IPS DF 4.7 (cell line): ENCODE data around the gene PARD6G.

ENCODE experiments used
- DNase-seq: peaks from one replicate; pipeline ENCODE4 v3.0.0-alpha.2; 2013; ENCODE audit warnings: low spot score; ENCODE audit errors: extremely low read depth

PARD6G gene

GRCh38 chr18:80213182-80213581 is 34.1 kb downstream of the PARD6G start:
- no peak for DNase-seq

GRCh38 chr18:80210312-80211083 is 36.8 kb downstream of the PARD6G start:
- no peak for DNase-seq

GRCh38 chr18:80208620-80209019 is 38.7 kb downstream of the PARD6G start:
- DNase-seq, result no peak

- no peak for DNase-seq
These were observed 42.0 kb downstream of the PARD6G start for GRCh38 chr18:80205294-80205693.

- DNase-seq, result no peak
These were observed 43.2 kb downstream of the PARD6G start for GRCh38 chr18:80204142-80204541.

GRCh38 chr18:80203249-80203648 is 44.1 kb downstream of the PARD6G start:
- no peak for DNase-seq

DNA sequence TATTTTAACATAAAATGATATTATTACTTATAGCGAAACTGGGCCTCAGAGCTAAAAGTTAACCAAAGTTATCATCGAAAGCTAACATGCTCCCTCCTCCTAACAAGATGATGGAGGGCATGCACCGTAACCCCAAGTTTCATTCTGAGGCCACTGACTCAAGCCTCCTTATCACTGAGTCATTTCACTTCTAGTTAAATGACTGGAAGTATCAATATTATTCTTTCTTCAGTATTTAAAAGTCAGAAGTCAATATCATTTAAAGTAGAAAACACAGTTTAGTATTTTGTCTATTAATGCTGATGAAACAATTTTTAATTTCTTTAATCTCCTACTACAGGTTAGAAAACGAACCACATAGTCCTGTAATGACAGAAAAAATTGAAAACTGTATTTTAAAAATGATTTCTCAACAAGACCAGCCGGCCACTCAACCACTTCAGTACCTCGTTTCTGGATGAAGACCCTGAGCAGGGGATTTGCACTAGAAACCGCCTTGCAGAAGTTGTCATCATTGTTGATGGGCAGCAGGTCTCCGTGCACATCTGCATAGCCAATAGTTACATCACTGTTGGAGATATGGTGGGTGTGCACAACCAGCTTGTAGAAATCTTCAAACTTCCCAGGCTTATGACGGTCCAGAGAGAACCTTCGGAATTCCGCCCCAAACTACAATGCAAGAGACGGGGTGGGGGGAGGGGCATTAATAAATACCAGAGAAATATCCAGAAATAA is 44.9 kb downstream of the PARD6G start:
- DNase-seq, result no peak

DNA sequence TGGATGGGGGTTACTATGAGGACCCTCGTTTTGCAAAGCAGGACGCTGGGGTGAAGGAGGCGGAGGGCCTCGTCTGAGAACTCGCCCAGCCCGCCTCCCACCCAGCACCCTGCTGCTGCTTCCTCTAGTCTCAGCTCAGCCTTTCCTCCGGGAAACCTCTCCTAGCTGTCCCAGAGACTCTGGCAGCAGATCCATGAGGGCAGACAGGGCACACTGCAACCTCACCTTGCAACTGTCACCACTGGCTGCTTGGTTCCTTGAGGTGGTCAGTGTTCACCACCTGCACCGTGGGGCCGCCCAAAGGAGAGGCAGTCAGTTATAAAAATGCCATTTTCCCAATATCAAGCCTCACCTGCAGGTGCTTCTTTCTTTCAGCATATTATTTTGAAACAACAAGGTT is 45.6 kb downstream of the PARD6G start:
- no peak for DNase-seq

DNA sequence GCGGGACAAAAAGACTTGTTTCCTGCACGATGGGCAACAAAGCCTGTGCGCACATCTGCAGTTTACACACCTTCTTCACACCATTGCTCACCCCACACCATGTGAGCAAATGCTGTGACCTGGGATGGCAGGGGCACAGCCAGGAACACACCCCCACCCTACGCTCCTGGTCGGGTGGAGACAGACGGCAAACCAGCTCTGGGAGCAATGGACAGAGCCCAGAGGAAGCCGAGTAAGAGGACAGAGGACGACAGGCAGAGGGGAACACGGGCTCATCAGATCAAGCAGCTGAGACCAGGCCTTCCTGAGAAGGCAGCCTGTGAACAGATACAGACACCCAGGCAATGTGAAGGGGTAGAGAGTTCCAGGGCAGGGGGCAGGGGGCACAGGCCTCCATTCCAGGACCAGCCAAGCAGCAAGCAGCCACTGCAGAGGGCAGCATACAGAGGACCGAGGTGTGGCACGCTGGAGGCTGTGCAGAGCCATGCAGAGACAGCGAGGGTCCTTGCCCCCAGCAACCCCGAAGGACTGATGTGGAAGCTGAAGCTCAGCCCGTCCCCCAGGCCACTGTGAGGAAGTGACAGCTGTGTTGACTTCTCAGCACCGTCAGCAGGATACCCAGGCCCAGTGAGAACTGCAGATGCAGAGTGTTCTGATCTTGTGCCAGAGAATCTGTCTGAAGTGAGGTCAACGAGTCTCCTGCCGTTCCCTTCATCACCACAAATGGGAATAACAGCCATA is 46.2 kb downstream of the PARD6G start:
- no peak for DNase-seq

DNA sequence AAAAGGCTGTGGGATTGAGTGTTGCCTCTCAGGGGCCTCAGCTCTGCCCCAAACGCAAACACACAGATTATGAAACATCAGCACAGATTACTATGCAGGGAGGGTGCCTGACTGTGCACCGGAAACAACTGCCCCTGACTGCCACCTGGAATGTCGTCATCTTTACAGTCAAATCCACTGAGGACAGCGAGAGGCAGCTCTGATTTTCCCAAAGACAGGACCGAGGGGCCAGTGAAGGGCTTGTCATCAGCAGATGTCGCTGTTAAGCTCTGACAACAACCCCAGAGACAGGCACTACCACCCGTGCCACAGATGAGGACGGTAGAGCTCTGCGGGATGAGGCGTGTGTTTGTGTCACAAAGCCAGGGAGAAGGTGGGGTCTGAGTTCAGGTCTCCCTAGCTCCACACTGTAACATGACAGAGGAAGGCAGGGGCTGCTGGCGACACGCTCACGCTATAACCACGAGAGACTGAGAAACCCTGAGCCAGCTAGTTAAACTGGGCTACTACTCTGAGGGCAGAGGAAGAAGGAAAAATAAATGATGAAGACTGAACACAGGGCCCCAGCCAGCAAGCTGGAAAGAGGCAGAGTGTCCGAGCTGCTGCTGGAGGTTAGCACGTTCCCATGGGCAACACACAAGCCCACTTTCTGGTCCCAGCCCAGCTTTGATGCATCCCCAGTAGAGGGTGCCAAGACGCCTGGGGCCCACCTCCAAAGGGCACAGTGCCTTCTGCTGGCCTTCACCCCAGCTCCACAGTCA is 47.0 kb downstream of the PARD6G start:
- no peak for DNase-seq

GRCh38 chr18:80198994-80199748 is 48.1 kb downstream of the PARD6G start:
- no peak for DNase-seq

DNA sequence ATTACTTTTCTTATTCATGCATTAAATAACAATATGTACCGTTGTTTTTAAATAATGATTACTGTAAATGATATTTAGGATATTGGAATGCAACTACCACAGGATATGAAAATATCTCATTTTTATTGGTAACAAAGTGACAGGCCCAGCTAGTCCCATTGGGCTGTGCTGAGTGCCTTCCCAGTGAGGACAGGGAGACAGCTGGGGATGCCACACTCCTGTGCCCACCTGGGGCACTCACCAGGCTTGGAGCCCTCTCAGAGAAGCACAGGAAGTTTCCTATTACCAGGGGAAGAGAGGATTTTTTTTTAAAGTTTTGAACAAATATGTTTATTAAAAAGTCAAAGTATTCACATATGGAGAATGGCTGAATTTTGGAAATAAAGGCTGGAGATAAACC is 48.9 kb downstream of the PARD6G start:
- no peak for DNase-seq

DNA sequence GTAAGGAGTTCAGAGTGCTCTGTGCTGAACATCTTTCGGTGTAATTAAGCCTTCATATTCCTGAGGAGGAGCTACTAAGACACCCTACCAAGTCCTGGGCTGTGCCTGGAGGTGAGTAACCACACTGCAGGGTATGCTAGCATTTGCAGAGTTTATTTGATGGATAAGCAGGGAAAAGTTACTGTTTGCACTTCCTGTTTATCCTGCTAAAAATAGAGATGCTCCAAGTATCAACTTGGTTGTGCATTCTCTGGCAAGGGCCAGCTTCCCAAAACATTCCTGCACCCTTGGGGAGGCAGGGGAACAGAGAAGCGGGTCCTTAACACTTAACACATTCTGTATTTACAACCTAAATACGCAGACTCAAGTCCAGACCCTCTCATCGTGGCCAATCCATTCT is 49.8 kb downstream of the PARD6G start:
- DNase-seq, result no peak

- no peak for DNase-seq
These were observed 50.6 kb downstream of the PARD6G start for GRCh38 chr18:80196528-80197320.

DNA sequence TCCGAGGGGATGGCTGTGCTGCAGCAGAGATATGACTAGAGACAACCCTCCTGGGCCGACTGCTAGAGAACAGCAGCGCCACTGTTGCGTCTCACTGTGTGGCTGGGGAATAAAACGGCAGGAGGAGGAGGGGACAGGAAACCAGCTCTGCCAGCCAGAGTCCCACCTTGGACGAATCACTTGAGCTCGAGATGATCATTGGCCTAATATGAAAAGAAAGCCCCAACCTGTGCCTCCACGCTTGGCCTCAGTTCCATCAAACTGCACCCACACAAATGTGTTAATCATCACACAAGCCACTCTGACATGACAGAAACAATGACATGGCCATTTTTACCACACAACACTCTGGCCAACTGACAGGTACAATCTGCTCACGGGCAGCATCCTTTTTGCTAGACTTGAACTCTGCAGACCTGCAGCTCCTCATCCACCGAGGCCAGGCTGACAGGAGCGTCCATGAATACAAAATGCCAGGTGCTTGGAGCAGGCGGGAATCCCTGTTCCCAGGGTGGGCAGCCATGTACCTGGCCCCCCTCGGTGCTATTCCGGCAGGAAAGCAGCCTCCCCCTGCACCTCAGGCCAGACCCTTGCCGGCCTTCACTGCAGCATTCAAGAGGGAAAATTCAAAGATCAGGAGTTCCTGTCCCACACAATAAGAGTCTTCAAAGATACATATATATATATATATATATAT is 52.3 kb downstream of the PARD6G start:
- DNase-seq, result no peak

- DNase-seq, result no peak
These were observed 53.6 kb downstream of the PARD6G start for GRCh38 chr18:80193701-80194100.

DNA sequence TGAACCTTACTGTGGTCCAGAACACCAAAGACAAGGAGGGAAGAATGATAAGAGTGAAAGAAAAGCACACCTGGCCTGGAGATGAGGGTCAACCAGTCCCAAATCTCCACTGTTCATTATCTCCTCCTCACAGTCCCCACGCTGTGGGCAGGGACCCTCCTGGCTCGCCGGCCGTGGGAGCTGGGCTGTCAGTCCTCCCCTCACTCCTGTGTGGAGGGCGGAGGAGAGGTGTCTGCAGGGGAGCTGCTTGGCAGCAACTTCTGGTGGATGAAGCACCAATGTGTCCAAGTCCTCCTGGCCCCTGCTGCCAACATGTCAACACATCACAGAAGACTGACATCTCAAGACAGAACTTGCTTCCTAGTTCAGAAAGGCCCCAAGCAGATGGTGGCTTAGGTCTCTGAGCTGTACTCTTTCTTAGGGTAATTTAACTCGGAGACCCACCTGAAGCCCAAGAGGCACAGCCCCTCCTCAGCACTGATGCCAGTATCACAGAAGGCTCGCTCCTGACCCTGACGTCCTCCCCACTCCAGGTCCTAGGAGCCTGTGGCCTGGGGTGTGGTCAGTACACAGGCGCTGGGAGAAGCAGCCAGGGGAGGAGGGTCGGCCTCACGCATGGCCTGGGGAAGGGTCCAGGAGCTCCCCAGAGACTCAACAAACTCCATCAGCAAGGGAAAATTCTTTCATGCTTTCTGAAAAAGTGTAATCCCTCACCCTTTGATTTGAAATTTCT is 54.5 kb downstream of the PARD6G start:
- DNase-seq, result no peak

DNA sequence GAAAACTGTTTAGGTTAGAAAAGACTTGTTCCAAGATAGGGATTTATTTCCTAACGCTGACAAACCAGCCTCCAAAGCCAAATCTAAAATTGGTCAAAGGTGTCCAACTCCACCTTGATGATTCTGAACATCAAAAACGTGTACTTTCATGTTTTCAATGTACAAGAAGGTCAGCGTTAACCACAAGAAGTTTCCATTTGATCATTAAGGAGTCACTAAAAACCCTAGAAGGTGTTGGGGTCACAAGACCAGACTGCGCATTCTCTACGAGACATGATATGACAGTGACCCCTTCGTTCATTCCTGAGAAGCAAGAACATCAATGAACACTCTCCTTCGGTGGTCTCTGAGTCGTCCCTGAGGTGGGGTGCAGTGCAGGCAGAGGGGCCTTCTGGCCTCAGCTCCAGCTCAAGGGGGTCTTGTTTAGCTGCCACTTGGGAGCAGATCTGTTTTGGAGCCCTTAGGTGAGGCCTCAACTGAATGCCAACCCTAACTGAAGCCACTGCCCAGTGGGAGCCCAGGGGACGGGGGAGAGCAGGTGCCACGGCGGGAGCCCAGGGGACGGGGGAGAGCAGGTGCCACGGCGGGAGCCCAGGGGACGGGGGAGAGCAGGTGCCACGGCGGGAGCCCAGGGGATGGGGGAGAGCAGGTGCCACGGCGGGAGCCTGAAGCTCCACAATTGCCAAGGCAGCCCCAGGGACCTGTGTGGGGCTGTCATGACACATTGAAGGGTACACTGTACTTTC is 55.2 kb downstream of the PARD6G start:
- no peak for DNase-seq
